ENCODE results near the gene FAM174C.

Gene FAM174C

GRCh38 chr19:1284293-1284978 is 9.1 kb downstream of the FAM174C start:
- Mint-ChIP-seq H3K36me3 (ENCODE audit: low read depth) (peaks cover 13% of the 10 kb centered on the region), H3K27ac (no peak overlapping the region), H3K9me3 (no peaks in the 10 kb centered on the region), H3K4me1 (ENCODE audit: low read depth) (peaks cover 22% of the 10 kb centered on the region), H3K4me3 (no peak overlapping the region), H3K27me3 (peaks cover 63% of the 10 kb centered on the region)
- intact Hi-C loops (cut with micrococcal nuclease), result no loop called here

- H3K27me3 Mint-ChIP-seq, result peaks cover 69% of the 10 kb centered on the region
- peaks cover 6% of the 10 kb centered on the region for H3K36me3 Mint-ChIP-seq (ENCODE audit: low read depth)
- peaks cover 15% of the 10 kb centered on the region for H3K4me1 Mint-ChIP-seq (ENCODE audit: low read depth)
- H3K4me3 Mint-ChIP-seq, result peak overlapping the region; percentile 26
- no peak overlapping the region for H3K27ac Mint-ChIP-seq
- intact Hi-C loops (cut with micrococcal nuclease), result no loop called here
- no peaks in the 10 kb centered on the region for H3K9me3 Mint-ChIP-seq
Measured at GRCh38 chr19:1284979-1285736, 9.8 kb downstream of the FAM174C start.

- intact Hi-C loops (cut with micrococcal nuclease), result no loop called here
- Mint-ChIP-seq H3K36me3 (ENCODE audit: low read depth) (no peaks in the 10 kb centered on the region), H3K4me1 (ENCODE audit: low read depth) (peaks cover 10% of the 10 kb centered on the region), H3K27me3 (peaks cover 71% of the 10 kb centered on the region), H3K9me3 (no peaks in the 10 kb centered on the region), H3K27ac (no peak within 1 kb of the TSS), H3K4me3 (peak within 1 kb of the TSS; percentile 62)
Measured at GRCh38 chr19:1285737-1286360, 10.5 kb downstream of the FAM174C start, which contains the start of gene EFNA2. TSS of gene EFNA2 (plus strand) at chr19:1285873. CDS start at chr19:1286169, 296 bp downstream.

- Mint-ChIP-seq H3K36me3 (ENCODE audit: low read depth) (no peaks in the 10 kb centered on the region), H3K9me3 (no peaks in the 10 kb centered on the region), H3K4me3 (peak overlapping the region; percentile 62), H3K27me3 (peaks cover 71% of the 10 kb centered on the region), H3K27ac (no peak overlapping the region), H3K4me1 (ENCODE audit: low read depth) (peaks cover 8% of the 10 kb centered on the region)
- intact Hi-C loops (cut with micrococcal nuclease), result no loop called here
Measured at GRCh38 chr19:1286487-1287353, 11.4 kb downstream of the FAM174C start.

GRCh38 chr19:1287354-1288225 is 12.3 kb downstream of the FAM174C start:
- Mint-ChIP-seq H3K4me3 (no peak overlapping the region), H3K27ac (no peak overlapping the region), H3K4me1 (ENCODE audit: low read depth) (peaks cover 5% of the 10 kb centered on the region), H3K9me3 (no peaks in the 10 kb centered on the region), H3K27me3 (peaks cover 77% of the 10 kb centered on the region), H3K36me3 (ENCODE audit: low read depth) (no peaks in the 10 kb centered on the region)
- intact Hi-C loops (cut with micrococcal nuclease), result no loop called here

GRCh38 chr19:1288226-1288612 is 12.9 kb downstream of the FAM174C start:
- no peak overlapping the region for H3K4me3 Mint-ChIP-seq
- intact Hi-C loops (cut with micrococcal nuclease), result no loop called here
- H3K27me3 Mint-ChIP-seq, result peaks cover 75% of the 10 kb centered on the region
- H3K9me3 Mint-ChIP-seq, result no peaks in the 10 kb centered on the region
- H3K36me3 Mint-ChIP-seq (ENCODE audit: low read depth), result no peaks in the 10 kb centered on the region
- H3K4me1 Mint-ChIP-seq (ENCODE audit: low read depth), result peaks cover 5% of the 10 kb centered on the region
- no peak overlapping the region for H3K27ac Mint-ChIP-seq

GRCh38 chr19:1288833-1289685 is 13.7 kb downstream of the FAM174C start:
- Mint-ChIP-seq H3K36me3 (ENCODE audit: low read depth) (no peaks in the 10 kb centered on the region), H3K9me3 (no peaks in the 10 kb centered on the region), H3K4me3 (peak overlapping the region; percentile 30), H3K27ac (no peak overlapping the region), H3K4me1 (ENCODE audit: low read depth) (peaks cover 5% of the 10 kb centered on the region), H3K27me3 (peaks cover 75% of the 10 kb centered on the region)
- intact Hi-C loops (cut with micrococcal nuclease), result no loop called here

GRCh38 chr19:1289686-1290025 is 14.3 kb downstream of the FAM174C start:
- H3K27me3 Mint-ChIP-seq, result peaks cover 75% of the 10 kb centered on the region
- H3K9me3 Mint-ChIP-seq, result no peaks in the 10 kb centered on the region
- peaks cover 8% of the 10 kb centered on the region for H3K4me1 Mint-ChIP-seq (ENCODE audit: low read depth)
- intact Hi-C loops (cut with micrococcal nuclease), result no loop called here
- no peak overlapping the region for H3K27ac Mint-ChIP-seq
- H3K36me3 Mint-ChIP-seq (ENCODE audit: low read depth), result no peaks in the 10 kb centered on the region
- no peak overlapping the region for H3K4me3 Mint-ChIP-seq

- intact Hi-C loops (cut with micrococcal nuclease), result no loop called here
- H3K4me1 Mint-ChIP-seq (ENCODE audit: low read depth), result peaks cover 14% of the 10 kb centered on the region
- no peaks in the 10 kb centered on the region for H3K9me3 Mint-ChIP-seq
- H3K4me3 Mint-ChIP-seq, result no peak overlapping the region
- H3K27me3 Mint-ChIP-seq, result peaks cover 75% of the 10 kb centered on the region
- H3K27ac Mint-ChIP-seq, result no peak overlapping the region
- no peaks in the 10 kb centered on the region for H3K36me3 Mint-ChIP-seq (ENCODE audit: low read depth)
Measured at GRCh38 chr19:1290196-1290702, 14.9 kb downstream of the FAM174C start.

GRCh38 chr19:1290703-1291651 is 15.6 kb downstream of the FAM174C start:
- intact Hi-C loops (cut with micrococcal nuclease), result no loop called here
- peaks cover 78% of the 10 kb centered on the region for H3K27me3 Mint-ChIP-seq
- no peaks in the 10 kb centered on the region for H3K9me3 Mint-ChIP-seq
- H3K4me3 Mint-ChIP-seq, result no peak overlapping the region
- no peak overlapping the region for H3K27ac Mint-ChIP-seq
- H3K36me3 Mint-ChIP-seq (ENCODE audit: low read depth), result no peaks in the 10 kb centered on the region
- H3K4me1 Mint-ChIP-seq (ENCODE audit: low read depth), result peaks cover 18% of the 10 kb centered on the region

GRCh38 chr19:1291761-1292418 is 16.6 kb downstream of the FAM174C start:
- no peaks in the 10 kb centered on the region for H3K36me3 Mint-ChIP-seq (ENCODE audit: low read depth)
- H3K27ac Mint-ChIP-seq, result no peak overlapping the region
- intact Hi-C loops (cut with micrococcal nuclease), result no loop called here
- H3K9me3 Mint-ChIP-seq, result no peaks in the 10 kb centered on the region
- H3K4me3 Mint-ChIP-seq, result no peak overlapping the region
- H3K27me3 Mint-ChIP-seq, result peaks cover 78% of the 10 kb centered on the region
- H3K4me1 Mint-ChIP-seq (ENCODE audit: low read depth), result peaks cover 13% of the 10 kb centered on the region
